Ureter (tissue), 1 donor: ENCODE results near the gene TBC1D24. TPM values are rescaled to one million over a fixed set of nuclear protein-coding genes. Genes with fewer than 3 reads are reported as not detected.

ENCODE experiments used
- total RNA-seq: library from RNA; stranded (reverse); gene quantifications from one replicate; pipeline ENCODE4 v1.2.4, GENCODE V29; 2023
- donor health status: DM: yes; HTN: yes; CAD: no.

The TBC1D24 gene
- total RNA-seq, 1 donor from 2014 or later: 6.5 TPM

Other genes starting within 250 kb of the TBC1D24 start
- gene DNASE1L2, start 238.7 kb upstream of the TBC1D24 start, total RNA-seq: 1.5 TPM
- gene ECI1, start 223.5 kb upstream of the TBC1D24 start, total RNA-seq: 47.8 TPM
- 178 TPM for gene RNPS1, start 207.0 kb upstream of the TBC1D24 start, total RNA-seq
- gene ABCA3, start 134.4 kb upstream of the TBC1D24 start, total RNA-seq: 10.4 TPM
- gene CCNF, start 45.7 kb upstream of the TBC1D24 start, total RNA-seq: 7.8 TPM
- gene TEDC2, start 15.0 kb upstream of the TBC1D24 start, total RNA-seq: 1.5 TPM
- gene NTN3, start 3.8 kb upstream of the TBC1D24 start, total RNA-seq: not detected
- 170 TPM for gene ATP6V0C, start 38.8 kb downstream of the TBC1D24 start, total RNA-seq
- 23.2 TPM for gene AMDHD2, start 45.2 kb downstream of the TBC1D24 start, total RNA-seq
- gene CEMP1, start 56.3 kb downstream of the TBC1D24 start, total RNA-seq: 0.29 TPM
- gene PDPK1, start 62.9 kb downstream of the TBC1D24 start, total RNA-seq: 65.9 TPM
- 17.5 TPM for gene KCTD5, start 207.4 kb downstream of the TBC1D24 start, total RNA-seq
- 3.1 TPM for gene PRSS27, start 245.1 kb downstream of the TBC1D24 start, total RNA-seq